ELR (cell line): ENCODE data around the gene DND1.
"Not testable (repeated sequence)": the region's sequence is repeated elsewhere in the genome, so short reads cannot be mapped to it uniquely, and the experiment has no call there.

Source experiments
- DNase-seq: peaks from one replicate; pipeline ENCODE4 v3.0.0-alpha.2; 2015; ENCODE audit warnings: low read depth

Gene DND1

DNA sequence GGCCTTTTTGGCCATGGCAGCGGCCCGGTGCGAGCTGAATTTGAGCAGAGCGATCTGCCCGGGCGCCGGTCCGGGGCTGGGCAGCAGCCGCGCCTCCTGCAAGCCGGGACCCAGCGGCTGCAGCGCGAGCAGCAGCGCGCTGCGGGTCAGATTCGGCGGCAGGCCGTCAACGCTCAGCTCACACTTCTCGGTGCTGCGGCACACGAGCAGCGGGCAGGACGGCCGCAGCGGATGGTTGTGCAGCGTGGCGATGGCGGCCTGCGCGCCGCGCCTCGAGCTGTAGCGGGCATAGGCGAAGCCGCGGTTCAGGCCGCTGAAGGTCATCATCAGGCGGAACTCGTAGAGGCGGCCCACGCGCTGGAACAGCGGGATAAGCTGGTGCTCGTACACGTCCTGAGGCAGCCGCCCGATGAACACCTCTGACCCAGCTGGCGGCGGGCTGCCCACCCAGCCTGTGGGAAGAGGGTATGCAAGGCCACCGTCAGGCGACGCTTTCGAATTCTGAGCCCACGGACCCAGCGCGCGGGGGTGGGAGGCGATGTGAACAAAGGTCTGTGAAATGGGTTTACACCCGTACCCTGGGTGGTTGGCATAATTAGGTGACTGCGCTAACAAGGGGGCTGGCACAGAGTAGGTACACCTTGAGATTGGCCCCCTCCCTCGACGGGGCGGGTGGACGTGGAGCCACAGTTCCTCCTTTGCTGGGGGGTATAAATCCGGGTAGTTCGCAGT lies 755 bp downstream of the DND1 start:
- DNase-seq = peak; percentile 57

DNA sequence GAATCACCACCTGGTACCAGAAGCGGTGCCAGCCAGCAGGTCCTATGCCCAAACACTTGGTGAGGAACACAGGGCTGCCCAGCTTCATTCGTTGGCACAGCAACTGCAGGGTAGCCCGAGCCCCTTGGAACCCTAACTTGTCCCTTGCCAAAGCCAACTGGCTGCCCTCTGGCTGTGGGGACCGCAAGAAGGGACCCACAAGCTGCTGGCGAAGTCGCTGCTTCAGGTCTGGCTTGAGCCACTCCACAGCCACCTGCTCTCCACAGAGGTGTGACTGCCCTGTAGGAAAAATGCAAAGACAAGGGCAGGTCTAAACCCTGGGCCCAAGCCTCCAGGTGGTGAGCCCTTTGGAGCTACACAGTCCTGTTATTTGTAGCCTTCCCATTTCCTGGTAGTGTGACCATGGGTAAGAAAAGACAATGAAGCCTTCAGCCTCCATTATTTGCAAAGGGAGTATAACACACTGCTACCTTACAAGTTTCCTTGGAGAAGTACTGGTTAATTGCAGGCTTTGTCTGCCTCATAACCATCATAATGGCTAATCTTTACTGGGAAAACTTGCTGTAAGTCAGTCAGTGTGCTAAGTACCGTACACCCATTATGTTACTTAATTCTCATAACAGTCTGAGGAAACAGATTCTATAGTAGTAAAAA lies 1.8 kb downstream of the DND1 start:
- DNase-seq = no peak

DNA sequence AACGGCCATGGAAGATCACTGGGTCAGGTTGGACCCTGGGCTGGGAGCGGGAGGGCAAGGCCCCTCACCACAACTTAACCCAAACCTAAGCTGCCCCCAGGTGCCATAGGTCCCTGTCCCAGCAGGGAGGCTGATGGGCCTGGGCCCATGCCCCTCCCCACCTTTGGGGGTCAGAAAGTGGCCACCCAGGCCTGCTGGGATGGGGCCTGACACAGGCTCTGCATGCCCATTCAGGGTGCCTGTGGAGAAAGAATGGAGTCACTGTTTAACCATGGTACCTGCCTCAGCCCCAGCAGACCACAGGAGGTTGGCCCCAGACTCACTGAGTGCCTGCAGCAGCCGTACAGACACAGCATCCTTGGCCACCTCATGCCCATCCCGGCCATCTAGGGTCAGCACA lies 2.3 kb downstream of the DND1 start:
- not testable (repeated sequence) for DNase-seq

DNA sequence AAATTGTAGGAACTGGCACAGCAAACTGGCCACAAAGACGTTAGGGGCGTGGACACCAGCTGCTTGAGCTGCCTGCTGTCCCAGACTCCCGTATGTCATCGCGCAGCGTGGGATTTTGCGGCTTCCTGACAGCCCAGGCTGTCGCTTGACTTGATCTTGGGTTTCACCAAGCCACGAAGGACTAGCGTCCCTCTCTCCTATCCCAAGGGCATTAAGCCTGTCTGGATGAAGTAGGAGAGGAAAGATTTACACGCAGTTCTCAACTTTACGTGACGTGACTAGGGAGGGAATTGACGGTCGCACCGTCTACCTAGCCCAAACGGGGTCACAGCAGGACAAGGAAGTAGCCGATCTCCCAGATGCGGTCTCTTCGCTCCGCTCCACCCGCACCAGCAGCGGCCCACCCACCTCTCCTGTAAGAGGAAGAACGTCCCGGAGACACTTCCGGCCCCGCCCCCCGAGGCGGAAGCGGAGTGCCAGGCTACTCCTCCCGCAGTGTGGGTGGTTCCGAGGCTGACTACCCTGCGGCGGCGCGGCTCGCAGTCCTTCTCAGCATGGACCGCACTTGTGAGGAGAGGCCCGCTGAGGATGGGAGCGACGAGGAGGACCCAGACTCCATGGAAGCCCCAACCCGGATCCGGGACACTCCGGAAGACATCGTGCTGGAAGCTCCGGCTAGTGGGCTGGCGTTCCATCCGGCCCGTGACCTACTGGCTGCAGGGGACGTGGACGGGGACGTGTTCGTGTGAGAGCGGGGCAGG lies 8.8 kb downstream of the DND1 start, which contains the start of gene WDR55:
Gene WDR55, plus strand, starts transcription at position 546 of the 761 bp plus-strand sequence. Its CDS starts 9 bp downstream, at position 555.
- DNase-seq = peak; percentile 96

DNA sequence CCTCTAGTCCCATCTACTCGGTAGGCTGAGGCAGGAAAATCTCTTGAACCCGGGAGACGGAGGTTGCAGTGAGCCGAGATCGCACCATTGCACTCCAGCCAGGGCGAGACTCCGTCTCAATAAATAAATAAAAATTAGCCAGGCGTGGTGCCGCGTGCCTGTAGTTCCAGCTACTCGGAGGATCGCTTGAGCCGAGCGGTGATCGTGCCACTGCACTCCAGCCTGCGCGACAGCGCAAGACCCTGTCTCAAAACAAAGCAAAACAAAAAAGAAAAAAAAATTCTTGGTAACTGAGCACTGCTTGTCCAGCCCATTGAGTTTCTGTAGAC lies 9.4 kb downstream of the DND1 start:
- no peak for DNase-seq

DNA sequence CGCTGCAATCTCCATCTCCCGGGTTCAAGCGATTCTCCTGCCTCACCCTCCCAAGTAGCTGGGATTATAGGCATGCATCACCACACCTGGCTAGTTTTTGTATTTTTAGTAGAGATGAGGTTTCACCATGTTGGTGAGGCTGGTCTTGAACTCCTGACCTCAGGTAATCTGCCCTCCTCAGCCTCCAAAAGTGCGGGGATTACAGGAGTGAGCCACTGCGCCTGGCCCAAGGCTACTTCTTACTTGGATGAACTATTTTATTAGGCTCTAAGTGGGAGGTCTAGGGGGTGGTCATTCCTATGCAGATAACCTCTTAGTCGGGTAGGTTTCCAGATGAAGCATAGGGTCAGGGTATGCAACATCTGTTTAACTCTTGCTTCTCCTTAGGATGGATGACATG lies 13.0 kb downstream of the DND1 start:
- not testable (repeated sequence) for DNase-seq

DNA sequence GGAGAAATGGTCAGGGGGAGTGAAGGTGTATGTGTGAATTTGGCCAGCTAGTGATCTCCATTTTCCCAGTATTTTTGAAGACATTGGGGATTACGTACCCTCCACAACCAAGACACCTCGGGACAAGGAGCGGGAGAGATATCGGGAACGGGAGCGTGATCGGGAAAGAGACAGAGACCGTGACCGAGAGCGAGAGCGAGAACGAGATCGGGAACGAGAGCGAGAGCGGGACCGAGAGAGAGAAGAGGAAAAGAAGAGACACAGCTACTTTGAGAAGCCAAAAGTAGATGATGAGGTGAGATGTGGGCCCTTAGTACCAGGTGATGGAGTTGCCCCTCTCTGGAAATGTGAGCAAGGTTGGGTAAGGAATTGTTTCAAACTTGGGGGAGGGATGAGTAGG lies 14.5 kb downstream of the DND1 start:
- no peak for DNase-seq

DNA sequence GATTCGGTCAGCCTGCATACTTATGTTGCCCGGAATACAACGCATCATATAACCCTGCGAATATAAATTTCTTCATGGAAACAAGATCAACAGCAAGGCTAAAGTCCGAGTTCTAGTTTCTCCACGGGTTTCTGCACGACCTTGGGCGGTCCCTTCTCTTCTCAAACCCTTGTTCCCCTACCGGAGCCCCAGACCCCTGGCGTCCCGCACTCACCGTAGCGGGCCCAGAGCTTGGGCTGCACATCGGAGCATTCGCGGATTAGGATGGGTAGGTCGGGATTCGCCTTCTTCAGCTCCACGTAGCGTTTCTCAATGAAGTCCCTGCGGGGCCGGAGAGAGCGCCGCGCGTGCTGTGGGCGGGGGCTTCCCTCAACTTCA lies 26.3 kb downstream of the DND1 start:
- DNase-seq = peak; percentile 17

DNA sequence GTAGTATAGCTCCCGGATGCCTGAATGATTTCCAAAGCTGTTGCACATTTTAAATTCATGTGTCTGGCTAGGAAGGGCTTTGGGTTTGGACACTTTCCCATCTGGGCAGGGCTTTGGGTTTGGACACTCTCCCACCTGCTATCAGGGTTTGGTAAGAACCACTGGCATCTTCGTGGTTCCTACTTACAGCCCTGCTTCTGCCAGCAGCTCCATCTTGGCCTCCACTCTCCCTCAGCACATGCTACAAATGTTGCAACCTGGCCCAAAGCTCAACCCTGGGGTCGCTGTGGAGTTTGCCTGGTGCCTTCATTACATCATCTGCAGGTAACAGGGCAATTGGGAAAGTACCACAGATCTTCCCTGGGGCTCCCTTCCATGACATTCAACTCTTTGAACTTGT lies 30.7 kb downstream of the DND1 start:
- no peak for DNase-seq

DNA sequence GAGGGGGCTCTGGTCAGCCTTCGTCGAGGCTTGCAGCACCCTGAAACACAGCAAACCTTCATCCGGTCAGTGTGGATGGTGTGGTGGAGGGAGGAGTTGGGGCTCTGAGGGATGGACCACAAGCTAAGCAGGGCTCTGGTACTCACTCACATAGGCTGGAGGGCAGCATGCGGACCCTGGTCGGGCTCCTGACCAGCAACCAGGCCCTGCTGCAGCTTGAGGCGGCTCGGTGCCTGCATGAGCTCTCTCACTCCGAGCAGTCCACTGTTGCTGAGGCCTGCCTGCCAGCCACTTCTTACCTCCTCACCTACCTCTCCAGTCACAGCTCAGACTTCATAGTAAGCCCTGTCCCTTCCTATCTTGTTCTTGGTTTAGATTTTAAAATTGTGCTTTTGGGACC lies 31.7 kb downstream of the DND1 start:
- DNase-seq = no peak

DNA sequence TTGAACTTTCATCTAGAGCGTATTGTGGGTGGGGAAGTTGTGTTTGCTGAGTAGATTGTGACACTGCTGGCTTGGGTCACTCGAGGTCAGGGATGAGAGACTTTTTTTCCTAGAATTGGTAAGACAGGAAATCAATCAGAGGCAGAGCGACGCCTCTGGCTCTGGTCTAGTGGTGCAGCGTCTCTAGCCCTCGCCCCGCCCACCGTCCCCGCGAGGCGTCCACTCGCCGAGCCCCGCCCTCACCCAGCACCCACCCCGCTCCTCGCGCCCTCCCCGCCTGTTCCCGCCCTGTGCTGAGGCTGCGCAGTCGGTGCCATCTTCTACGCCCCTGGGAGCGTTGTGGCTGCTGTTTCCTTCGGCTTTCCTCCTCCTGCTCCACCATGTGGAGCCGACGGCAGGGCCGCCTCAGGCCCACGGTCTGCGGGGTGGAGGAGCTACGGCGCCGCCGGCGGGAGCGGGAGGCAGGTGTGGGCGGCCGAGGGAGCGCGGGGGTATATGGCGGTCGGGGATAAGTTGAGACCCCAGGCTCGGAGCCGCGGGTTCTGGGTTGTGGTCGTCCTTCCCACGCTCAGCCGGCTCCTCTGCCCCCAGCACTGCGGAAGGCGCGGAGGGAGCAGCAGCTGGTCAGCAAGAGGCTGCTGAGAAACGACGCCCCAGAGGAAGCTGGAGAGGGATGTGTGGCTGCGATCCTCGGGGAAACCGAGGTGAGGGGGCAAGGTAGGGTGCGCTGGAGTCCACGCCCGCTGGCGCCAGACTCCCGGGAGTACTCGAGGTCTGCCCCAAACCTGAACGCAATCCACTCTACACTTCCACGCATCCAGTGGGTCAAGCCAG lies 34.0 kb downstream of the DND1 start, which contains the start of gene TMCO6:
Gene TMCO6, plus strand, starts transcription at position 304 of the 834 bp plus-strand sequence. Its CDS starts 77 bp downstream, at position 381.
- DNase-seq = peak; percentile 94

DNA sequence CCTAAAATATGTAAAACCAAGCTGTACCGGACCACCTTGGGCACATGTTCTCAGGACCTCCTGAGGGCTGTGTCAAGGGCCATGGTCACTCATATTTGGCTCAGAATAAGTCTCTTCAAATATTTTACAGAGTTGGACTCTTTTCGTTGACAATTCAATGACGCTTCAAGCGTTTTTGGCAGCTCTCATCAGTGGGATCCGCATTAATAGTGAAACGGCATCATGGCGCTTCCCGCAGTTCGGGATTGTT lies 34.6 kb downstream of the DND1 start:
- not testable (repeated sequence) for DNase-seq

DNA sequence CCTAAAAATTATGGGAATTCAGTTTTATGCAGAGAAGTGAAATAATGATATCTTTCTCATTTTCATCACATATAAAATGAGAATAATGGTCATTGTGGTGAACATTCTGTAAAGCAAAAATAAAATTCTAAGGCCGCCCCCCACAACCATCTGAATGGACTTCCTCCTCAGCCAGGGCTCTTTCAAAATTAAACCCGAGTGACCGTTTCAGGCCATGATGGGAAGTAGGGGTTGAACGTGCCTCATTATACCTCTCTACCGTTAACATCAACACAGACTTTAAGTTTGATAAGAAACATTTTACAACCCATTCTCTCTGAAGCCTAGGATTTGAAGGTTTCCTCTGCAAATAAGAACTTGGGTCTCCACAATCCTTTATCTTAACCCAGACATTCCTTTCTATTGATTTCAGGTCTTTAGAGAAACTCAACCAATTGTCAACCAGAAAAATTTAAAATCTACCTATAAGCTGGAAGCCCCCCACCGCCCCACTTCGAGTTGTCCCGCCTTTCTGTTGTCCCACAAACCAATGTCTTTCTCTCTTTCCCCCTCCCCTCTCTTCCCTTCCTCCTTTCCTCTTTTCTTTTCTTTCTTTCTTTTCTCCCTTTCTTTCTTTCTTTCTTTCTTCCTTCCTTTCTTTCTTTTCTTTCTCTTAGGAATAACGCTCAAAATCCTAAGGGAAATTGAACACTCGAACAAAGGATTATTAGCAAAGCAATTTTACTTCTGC lies 35.8 kb downstream of the DND1 start:
- DNase-seq = no peak

DNA sequence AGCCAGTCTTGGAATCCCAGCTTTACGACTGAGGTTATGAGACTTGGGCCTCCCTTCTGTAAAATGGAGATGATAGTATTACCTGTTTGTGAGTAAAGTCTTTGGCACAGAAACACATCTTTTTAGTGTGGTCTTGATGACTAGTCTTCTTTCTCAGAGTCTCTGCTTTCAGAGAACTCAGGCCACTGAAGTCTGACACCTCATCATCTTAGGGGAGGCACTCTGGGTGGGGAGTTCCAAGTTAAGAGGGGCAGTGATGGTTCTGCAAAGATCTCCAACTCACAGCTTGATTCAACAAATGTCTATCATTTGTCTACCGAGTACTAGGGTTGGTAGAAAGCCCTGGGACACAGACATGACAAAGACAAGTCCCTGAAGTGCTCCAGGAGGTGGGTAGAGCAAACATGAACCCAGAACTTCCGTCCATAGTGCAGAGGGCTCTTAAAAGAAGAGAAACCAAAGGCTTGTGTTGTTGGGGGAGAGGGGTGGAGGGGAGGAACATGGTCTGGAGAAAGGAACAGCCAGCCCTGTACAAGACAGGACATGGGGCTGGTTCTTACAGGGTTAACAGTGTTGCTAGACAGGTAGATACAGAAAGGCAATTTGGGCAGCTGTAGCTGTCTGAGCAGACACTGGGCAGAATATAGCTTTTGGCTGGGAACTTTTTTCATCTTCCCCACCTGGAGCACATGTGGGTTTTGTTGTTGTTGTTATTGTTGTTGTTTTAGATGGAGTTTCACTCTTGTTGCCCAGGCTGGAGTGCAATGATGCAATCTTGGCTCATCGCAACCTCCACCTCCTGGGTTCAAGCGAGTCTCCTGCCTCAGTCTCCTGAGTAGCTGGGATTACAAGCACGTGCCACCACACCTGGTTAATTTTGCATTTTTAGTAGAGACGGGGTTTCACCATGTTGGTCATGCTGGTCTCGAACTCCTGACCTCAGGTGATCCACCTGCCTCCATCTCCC lies 37.8 kb downstream of the DND1 start:
- no peak for DNase-seq

DNA sequence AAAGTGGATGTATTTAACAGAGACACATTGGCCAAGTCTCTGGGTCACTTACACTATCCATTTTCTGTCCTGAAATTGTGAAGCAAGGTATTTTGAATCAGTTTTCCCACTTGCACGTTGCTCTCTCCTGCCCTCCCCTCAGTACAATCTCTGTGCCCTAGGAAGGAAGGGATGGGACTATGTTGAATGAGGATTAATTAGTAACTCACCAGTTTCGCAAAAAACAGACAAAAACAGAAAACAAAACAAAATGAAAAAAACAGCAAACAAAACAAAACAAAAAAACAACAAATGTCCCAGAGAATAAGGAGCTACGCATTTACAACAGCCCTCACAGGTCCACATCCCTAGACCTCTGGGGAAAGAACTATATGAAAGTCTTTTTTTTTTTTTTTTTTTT lies 39.3 kb downstream of the DND1 start:
- no peak for DNase-seq

DNA sequence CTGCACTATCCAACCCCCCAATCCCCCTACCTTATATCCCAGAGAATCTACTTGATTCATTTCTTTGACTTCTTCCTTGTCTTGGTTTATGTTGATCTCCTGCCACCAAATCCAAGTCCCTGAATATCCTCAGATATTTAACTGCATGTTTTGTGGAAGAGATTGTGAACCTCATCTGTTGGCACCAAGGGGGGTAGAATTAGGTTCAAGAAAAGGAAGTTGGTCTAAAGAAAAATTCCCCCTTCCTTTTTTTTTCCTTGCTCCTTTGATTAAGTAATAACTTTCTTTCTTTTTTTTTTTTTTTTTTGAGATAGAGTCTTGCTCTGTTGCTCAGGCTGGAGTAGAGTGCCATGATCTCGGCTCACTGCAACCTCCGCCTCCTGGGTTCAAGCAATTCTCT lies 39.9 kb downstream of the DND1 start:
- DNase-seq = peak; percentile 8

DNA sequence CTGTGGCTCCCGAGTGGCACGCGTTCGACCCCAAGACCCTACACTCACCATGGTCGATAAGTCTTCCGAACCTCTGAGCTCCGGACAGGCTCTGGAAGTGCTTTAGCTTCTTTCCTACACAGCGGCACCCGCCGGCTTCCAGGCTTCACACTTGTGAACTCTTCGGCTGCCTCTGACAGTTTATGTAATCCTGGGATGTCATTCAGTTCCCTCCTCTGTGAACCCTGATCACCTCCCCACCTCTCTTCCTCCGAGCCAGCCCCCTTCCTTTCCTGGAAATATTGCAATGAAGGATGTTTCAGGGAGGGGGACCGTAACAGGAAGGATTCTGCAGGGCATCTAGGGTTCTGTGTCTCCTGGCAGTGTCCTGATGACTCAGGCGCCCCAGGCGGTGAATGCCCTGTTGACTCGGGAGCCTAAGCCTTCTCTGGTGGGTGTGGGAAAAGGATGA lies 40.3 kb downstream of the DND1 start, which contains the start of gene CD14:
Gene CD14, minus strand, starts transcription at position 155 of the 451 bp plus-strand sequence. Its CDS starts 104 bp downstream, at position 51.
- peak; percentile 91 for DNase-seq

DNA sequence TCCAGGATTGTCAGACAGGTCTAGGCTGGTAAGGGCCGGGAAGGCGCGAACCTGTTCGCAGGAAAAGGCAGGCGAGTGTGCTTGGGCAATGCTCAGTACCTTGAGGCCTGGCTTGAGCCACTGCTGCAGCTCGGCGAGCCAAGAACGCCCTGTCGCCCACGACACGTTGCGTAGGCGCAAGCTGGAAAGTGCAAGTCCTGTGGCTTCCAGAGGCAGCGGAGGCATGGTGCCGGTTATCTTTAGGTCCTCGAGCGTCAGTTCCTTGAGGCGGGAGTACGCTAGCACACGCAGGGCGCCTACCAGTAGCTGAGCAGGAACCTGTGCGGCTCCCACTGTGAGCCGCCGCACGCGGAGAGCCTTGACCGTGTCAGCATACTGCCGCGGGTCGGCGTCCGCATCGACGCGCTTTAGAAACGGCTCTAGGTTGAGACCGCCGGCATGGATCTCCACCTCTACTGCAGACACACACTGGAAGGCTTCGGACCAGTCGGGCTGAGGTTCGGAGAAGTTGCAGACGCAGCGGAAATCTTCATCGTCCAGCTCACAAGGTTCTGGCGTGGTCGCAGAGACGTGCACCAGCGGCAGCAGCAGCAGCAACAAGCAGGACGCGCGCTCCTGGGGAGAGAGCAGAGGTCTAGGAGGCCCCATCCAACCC lies 40.9 kb downstream of the DND1 start:
- peak; percentile 69 for DNase-seq

DNA sequence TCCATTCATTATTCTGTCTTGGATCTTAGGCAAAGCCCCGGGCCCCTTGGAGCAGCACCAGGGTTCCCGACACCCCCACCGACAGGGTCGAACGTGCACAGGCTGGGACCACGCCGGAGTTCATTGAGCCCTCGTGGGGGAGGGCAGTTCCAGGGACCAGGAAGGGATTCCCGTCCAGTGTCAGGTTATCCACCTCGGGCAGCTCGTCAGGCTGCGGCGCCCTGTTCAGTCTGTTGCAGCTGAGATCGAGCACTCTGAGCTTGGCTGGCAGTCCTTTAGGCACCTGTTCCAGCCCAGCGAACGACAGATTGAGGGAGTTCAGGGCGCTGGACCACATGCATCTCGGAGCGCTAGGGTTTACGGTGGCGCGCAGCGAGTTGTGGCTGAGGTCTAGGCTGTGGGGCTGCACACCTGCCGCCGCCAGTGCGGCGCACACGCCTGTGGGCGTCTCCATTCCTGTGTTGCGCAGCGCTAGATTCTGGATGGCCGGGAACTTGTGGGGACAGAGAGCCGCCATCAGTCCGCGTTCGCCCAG lies 41.5 kb downstream of the DND1 start:
- DNase-seq = no peak

DNA sequence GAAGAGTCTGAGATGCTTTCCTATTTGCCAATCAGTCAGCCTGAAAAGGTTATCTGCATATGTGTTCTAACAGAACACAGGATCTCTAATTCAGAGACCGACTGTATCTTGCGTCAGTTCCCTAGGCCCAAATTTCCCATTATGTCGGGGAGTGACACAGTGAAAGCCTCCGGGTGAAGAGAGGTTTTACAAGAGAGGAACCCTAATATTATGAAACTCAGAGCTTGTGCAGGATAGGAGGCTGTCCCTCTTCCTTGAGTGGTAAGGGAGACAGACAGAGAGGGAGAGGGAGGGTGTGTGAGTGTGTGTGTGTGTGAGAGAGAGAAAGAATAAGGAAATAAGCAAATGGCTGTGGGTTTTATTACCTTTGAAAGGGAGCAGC lies 42.3 kb downstream of the DND1 start:
- DNase-seq = no peak
